ENCODE data around the gene TLE5.

DNA sequence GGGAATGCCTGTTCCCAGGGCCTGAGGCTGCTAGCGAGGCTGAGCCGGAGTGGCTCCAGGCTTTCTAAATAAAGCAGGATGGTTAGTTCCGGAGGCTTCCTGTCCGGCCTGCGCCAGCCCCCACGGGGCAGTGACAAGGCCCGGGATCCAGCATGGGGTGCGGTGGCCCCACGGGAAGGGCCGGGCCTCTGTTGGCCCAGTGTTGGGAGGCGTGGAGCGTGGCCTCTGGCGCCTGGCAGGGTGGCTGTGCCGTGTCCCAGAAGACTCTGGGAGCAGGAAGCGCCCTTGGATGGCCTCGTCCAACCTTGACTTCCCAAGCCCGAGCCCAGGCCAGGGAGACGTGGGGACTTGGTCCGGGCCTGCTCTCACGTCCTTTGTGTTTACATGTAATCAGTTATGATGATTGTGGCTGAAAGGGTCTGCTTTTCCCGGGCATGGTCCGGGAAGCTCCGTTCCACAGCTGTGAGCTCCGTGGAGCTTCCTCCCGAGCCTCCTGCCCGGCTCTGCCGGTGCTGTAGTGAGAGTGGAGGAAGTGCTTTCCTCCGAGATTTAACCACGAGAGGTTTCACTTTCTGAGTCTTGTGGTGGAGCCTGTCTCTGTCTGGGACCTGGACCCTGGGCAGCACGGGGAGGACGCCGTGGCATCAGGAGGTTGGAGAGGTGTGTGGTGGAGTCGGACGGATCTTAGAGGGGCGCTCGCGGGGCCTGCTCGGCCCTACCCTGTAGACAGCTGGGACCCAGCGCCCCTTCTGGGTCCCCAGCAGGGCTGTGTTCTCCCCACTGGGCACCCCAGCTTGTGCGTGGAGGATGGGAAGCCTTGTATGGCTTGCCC lies 36.4 kb upstream of the TLE5 start:
- TF ChIP-seq, protein P1, sequence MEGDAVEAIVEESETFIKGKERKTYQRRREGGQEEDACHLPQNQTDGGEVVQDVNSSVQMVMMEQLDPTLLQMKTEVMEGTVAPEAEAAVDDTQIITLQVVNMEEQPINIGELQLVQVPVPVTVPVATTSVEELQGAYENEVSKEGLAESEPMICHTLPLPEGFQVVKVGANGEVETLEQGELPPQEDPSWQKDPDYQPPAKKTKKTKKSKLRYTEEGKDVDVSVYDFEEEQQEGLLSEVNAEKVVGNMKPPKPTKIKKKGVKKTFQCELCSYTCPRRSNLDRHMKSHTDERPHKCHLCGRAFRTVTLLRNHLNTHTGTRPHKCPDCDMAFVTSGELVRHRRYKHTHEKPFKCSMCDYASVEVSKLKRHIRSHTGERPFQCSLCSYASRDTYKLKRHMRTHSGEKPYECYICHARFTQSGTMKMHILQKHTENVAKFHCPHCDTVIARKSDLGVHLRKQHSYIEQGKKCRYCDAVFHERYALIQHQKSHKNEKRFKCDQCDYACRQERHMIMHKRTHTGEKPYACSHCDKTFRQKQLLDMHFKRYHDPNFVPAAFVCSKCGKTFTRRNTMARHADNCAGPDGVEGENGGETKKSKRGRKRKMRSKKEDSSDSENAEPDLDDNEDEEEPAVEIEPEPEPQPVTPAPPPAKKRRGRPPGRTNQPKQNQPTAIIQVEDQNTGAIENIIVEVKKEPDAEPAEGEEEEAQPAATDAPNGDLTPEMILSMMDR (IDR thresholded peaks at IDR 0.05; ENCODE audit: borderline replicate concordance, extremely low read depth, low read length, poor library complexity, severe bottlenecking): no peak
- TF ChIP-seq EZH2 (IDR thresholded peaks at IDR 0.05; ENCODE audit: borderline replicate concordance, low read depth, low read length, severe bottlenecking): no peak
